Amygdala (tissue), 56 donors: Measurements from ENCODE around the gene BAG5.
"Not testable (repeated sequence)": the region's sequence is repeated elsewhere in the genome, so short reads cannot be mapped to it uniquely, and the experiment has no call there.

Experiments used
- DNase-seq, 56 donors: peaks; one replicate each; lab custom pipeline; 2025; lab: John Stamatoyannopoulos, UW

Gene BAG5, protein sequence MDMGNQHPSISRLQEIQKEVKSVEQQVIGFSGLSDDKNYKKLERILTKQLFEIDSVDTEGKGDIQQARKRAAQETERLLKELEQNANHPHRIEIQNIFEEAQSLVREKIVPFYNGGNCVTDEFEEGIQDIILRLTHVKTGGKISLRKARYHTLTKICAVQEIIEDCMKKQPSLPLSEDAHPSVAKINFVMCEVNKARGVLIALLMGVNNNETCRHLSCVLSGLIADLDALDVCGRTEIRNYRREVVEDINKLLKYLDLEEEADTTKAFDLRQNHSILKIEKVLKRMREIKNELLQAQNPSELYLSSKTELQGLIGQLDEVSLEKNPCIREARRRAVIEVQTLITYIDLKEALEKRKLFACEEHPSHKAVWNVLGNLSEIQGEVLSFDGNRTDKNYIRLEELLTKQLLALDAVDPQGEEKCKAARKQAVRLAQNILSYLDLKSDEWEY

DNA sequence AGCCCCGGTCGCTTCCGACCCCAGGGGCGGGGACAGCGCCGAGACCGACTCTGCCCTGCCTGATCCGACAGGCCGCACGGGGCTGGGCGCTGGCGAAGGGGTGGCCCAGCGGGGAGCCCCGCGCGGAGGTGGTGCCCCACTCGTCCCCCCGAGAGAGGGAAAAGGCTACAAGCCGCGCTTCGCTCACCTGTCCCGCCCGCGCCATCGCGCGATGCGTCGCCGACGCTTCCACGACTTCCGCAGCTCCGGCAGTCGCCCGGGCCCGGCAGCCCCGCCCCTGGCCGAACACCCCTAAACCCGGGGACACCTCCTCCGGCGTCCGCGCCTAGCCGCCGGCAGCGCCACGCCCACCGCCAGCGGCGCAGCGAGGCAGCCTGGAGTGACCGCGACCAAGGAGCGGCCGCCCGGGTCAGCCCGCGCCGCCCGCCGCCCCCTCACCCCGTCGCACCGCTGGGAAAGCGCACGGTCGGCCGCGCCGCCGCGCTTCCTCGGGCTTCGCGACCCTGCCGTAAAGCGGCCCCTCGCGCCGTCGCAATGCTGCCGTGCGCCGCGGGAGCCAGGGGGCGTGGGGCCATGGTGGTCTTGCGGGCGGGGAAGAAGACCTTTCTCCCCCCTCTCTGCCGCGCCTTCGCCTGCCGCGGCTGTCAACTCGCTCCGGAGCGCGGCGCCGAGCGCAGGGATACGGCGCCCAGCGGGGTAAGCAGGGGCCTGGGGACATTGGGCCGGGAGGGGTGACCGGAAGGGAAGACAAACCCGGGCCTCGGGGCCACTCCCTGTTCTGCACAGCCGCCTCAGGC is at the start of gene BAG5, which contains the start of gene COA8:
Gene BAG5, minus strand, starts transcription at position 229 of the 797 bp plus-strand sequence. CDS start 1,493 bp downstream, outside the sequence.
Gene COA8, plus strand, starts transcription at position 532 of the 797 bp plus-strand sequence. Its CDS starts 42 bp downstream, at position 574.
- DNase-seq: peak in 52 of 56 donors; percentile 38 to 96 (median 83)

DNA sequence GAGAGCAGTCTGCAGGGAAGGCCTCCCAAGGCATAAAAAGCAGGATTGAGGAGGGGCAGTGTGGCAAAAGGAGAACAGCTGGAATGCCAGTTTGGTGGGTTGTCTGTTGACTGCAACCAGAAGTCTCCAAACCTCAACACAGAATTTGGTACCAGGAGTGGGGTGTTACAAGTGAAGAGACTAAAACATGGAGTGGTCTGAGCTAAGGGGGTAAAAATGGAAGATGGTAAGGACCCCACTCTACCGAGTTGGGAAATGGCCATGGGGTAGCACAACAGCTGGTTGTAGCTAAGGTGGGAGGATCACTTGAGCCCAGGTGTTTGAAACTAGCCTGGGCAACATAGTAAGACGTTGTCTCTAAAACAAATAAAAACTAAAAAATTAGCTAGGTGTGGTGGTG is 48.8 kb upstream of the BAG5 start:
- no peak for DNase-seq

DNA sequence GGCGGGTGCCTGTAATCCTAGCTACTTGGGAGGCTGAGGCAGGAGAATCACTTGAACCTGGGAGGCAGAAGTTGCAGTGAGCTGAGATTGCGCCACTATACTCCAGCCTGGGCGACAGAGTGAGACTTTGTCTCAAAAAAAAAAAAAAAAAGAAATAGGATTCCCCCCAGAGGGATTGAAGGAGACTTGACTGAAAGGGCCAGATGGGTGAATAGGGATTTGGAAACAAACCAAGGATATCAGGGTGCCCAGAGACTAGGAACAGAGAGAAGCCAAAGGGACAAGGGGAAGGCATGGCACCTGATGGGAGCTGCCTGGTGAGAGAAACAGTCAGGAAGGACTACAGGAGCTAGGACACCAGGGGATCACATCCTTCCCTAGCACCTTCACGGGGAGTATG is 46.6 kb upstream of the BAG5 start:
- DNase-seq: not testable (repeated sequence)

DNA sequence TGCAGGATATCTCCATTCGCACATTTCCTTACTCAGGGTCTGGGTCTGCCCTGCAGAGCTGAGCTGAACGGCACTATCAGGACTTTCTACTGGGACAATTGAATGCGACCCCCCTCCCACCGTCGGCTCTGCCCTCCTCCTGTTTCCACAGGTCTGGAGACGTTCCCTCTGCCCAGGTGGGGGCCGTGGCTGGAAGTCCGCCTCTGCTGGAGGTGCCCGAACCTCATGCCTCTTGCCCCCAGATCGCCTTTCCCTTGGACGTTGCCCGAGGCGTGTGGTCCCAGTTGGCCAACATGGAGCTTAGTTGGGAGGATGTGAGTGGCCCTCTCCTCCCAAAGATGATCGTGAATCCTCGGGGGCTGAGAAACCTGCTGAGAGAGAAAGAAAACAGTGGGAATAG is 45.4 kb upstream of the BAG5 start:
- DNase-seq: no peak

DNA sequence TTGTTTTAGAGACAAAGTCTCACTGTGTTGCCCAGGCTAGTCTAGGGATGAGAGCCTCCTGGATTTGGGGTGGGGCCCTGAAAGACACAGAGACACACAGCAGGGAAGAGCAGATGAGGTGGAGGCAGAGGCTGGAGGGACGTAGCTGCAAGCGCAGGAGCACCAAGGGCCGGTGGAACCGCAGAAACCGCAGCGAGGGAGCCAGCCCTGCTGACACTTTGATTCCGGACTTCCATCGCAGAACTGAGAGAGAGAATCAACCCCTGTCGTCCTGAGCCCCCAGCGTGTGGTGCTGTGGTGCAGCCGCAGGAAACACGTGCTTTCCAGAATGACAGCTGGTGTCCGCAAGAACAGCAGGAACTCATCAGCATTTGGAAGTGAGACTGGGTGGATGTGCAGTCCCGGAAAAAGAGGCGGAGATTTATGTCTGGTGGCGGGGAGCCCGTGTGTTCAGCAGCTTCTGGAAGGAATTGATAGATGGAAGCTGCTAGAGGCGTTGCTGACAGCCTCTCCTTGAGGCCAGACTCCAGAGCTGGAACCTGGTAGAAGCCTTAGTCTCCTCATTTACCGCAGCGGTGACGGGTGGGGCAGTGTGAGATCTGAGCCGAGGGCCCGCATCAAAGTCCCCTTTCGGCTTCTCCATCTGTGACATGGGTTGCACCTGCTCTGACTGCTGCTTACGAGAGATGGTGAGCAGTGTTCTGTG is 44.7 kb upstream of the BAG5 start:
- peak in 54 of 56 donors; percentile 12 to 84 (median 58) for DNase-seq

DNA sequence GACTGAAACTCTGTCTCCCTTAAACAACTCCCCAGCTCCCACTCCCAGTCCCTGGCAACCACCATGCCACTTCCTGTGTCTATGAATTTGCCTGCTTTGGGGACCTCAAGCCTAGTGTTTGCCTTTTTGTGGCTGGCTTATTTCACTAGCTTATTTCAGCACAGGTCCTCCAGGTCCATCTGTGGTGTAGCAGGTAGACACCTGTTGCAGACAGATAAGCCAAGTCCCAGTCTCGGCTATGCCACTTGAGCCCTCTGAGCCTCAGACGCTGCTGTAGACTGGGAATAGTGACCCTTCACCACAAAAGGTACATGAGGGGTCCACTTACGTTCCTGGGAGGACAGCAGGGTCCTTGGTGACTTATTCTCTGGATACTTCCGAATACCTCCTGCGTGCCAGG is 42.2 kb upstream of the BAG5 start:
- DNase-seq: no peak

DNA sequence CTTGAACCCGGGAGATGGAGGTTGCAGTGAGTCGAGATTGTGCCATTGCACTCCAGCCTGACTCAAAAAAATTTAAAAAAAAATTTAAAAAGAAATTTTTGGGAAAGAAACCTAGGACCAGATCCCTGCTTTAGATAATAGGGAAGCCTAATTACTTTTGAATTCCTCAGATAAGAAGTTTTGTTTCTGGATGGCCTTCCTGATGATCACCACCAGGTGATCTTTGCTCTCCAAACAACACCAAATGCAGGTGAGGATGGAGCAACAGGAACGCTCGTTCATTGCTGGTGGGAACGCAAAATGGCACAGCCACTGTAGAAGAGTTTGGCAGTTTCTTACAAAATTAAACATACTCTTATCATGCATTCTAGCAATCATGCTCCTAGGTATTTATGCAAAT is 38.0 kb upstream of the BAG5 start:
- DNase-seq: no peak

DNA sequence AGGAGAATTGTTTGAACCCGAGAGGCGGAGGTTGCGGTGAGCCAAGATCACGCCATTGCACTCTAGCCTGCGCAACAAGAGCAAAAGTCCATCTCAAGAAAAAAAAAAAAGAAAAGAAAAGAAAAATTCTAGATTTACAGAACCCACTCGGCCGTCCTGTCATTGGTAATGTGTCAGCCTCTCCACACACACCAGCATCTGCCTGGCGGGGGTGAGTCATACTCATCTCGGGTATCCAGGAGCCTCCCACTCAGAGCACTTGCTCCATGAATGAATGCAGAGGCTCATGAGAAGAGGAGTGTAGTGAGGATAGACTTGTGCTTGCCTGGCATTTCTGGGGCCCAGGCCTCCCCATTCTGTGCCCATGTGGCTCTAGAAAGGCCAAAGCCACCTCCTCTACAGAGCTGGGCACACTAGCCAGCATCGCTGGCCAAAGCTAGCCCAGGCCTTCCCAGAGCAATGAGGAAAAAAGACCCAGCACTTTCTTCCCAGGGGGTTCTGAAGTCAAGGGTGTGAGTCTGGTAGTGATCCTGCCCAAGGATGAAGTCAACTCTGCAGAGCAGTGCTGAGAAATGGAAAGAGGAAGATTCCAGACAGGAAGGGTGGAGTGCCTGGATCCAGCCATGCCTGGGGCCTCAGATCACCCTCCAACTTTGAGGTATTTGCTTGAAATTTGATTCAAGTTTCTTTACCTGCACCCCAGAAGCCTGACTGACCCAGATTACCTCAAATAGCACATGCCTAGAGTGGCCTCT is 35.3 kb upstream of the BAG5 start:
- peak in 29 of 56 donors; percentile 10 to 73 (median 40) for DNase-seq

DNA sequence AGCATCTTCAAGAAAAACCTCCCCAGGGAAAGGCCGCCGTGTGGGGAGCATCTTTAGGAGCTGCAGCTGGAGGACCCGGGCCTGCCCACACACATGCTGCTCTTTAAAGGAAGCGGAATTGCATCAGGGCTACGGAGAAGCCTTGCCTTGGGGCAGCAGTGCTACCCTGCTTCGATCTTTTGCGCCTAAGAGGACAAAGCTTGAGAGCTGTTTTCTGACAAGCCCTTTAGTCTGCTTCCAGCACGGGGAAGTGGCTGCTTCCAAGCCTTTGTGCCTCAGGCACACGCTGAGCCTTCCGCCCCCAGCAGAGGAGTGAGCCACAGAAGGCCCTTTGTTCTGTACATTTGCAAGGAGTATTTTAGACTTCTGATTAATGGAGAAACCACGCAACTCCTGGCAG is 31.8 kb upstream of the BAG5 start:
- DNase-seq: peak in 53 of 56 donors; percentile 11 to 86 (median 68)

DNA sequence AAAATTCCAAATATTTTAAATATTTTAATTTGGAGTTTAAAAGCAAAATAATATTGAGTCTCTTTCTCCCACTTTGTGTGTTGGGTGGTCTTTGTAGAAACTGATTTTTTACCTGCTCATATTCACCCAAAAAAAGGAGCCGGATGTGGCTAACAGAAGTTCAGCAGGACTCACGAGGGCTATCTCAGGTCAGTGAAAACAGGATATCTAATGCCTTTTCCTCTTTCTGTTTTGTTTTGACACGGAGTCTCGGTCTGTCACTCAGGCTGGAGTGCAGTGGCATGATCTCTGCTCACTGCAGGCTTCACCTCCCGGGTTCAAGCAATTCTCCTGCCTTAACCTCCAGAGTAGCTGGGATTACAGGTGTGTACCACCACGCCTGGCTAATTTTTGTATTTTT is 31.1 kb upstream of the BAG5 start:
- DNase-seq: peak in 1 of 56 donors; percentile 24

DNA sequence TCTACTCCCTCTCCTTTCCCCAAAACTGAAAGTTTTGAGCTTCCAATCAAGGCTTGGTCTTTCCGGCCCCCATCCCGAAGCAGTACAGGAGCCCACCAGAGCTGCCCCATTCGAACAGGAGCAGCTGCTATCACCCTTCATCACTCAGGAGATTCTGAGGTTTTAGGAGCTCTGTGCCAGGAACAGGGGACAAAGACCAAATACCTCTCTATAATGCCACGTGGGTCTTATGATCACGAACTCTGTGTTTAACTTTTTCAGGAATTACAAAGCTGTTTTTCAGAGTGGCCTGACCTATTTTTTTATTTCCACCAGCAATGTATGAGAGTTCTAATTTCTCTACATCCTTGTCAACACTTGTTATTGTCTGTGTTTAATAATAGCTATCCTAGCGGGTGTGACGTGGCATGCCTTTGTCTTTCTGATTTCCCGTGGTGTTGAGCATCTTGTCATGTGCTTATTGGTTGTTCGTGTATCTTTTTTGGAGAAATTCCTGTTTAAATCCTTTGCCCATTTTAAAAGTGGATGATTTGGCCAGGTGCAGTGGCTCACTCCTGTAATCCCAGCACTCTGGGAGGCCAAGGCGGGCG is 22.0 kb upstream of the BAG5 start:
- no peak for DNase-seq

DNA sequence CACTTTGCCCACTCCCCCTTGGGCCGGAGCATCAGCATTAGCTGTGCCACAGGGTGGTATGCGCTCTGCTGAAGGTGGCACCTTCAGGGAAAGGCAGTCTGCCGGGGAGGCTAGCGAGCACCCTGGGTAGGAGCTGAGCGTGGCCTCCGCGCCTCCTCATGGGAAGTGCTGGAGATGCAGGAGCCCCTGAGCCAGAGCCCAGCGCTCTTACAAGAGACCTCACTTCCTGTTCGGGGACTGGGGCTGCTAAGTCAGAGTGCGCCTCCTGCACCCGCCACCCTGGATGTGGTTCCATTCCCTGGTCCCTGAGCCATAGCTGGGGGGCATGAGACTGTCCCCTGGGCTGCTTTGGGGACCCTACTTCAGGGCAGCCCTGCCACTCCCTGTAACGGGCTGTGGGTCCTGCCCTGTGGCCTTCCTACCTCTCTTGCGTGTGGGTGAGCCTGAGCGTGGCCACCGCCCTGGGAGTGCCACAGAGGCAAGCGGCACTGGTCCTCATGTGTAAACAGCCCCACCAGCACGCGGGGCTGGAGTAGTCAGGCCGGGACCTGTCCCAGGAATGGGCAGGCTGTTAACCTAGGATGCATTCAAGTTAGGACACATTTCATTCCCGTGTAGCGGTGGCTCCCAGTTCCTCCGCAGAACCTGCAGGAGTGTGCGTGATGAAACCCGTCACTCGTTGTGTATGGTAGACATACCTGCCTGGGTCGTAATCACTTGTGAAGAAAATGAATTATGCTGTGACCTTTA is 19.7 kb upstream of the BAG5 start:
- no peak for DNase-seq

DNA sequence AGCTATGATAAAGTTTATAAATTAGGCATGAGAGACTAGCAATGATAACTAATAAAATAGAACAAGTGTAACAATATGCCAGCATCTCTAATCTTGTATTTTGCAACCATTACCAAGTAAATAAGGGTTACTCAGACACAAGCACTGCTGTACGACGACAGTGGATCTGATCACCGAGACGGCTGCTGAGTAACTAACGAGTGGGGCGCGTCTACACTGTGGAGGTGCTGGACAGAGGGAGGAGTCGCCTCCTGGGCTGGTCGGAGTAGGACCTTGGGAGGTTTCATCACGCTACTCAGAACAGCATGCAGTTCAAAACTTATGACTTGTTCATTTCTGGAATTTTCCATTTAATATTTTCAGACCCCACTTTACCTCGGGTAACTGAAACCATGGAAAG is 18.7 kb upstream of the BAG5 start:
- no peak for DNase-seq

DNA sequence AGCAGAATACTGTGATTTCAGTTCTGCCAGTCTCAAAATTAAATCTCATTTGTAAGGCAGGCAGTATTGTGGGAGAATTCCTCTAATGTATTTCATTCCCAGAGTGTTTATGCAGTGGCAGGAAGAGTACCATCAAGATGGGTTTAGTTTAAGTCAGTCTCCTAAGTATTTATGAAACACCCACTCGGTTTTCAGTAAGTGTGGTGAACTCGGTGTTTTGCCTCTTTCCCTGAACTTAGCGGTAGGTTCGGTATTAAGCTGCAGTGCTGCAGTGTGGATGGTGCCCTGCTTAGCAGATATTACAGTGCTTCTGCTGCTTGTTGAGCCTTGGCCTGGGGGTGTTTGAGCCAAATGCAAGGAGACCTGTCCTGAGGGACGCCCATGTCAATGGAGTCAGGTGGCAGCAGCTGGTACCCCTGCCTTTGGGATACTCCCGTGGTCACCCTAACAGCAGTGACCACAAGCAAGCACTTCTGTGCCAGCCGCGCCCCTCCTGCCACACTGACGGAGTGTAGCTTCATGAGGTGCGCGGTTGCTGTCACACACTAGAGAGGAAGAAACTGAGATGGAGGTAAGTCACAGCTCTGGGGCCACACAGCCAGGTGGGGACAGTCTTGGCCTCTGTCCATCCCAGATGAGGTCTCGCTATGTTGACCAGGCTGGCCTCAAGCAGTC is 16.1 kb upstream of the BAG5 start:
- no peak for DNase-seq

DNA sequence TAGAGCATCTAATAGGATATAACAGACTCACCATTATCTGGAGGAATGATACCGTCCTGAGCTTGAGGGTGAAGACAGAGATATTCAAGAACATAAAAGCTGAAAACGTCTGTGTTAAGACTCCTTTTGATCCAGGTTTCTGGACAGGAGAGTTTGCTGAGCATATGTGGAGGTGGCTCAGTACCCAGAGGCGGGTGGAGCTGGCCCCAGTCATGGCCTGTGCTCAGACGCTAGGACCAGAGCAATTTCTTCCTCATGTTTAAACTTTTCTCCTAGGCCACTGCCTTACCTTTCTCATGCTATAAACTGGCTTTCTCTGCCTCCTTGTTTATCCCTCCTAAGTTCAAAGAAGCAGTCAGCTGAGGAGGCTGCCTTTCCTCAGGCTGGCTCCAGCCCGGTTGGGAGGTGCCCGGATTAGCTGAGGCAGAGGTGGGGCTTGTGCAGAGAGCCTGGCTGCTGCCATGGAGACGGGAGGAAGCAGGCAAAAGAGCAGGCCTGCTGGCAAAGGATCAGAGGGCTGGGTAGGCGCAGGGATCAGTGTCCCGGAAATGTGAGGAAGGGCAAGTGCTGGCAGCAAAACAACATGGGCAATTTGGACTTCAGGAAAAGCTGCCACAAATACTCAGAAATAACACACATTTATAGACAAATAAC is 14.0 kb upstream of the BAG5 start:
- DNase-seq: peak in 48 of 56 donors; percentile 15 to 82 (median 60)

DNA sequence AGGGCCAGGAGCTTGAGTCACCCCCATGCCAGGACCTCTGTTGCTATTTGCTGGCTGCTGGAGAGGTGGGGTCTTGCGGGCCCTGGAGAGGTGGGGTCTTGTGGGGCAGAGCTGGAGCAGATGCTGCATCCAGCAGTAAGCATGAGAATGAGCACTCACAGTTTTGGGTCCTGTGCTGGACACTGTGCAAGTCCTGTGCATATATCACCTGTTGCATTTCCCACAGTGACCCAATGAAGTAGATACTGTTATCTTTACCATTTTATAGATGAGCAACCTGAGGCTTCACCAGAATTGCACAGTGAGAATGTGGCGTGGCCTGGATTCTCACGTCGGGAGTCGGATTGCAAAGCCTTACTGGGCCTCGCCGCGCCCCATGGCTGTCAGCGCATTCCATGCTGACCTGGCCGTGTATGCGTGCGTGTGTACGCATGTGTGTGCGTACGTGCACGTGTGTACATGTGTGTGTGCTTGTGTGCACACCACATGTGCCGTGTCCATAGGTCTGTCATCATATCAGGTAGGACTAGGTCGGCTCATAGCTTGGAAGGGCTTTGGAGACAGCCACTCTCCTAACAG is 12.3 kb upstream of the BAG5 start:
- DNase-seq: no peak

DNA sequence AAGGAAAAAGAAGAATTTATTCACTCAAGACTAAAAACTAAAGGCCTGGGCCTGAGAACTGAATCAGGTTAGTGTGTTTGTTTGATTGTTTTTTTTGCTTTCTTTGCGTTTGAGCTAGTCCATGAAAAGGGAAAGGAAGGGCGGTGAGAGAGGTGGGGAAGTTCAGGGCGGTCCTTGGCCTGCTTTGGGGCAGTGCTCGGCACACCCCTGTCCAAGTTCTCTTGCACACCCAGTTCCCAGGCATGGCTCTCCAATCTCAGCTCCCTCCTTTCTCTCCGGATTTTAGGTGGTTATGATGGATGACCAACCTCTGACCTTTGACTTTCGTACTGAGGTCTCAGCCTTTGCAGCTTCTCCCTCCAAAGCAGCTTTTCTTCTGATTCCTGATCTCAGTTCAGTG is 11.6 kb upstream of the BAG5 start:
- no peak for DNase-seq
